Fibroblast of the conjunctiva (primary cell): ENCODE results near the gene PRKCE.
A peak's percentile ranks its signal among the peaks of the same experiment; 100 is the strongest.
"Not testable (repeated sequence)": the region's sequence is repeated elsewhere in the genome, so short reads cannot be mapped to it uniquely, and the experiment has no call there.

Experiments
- DNase-seq: peaks from one replicate; pipeline ENCODE4 v3.0.0-alpha.2; 2010; ENCODE audit warnings: low read depth

PRKCE gene

DNA sequence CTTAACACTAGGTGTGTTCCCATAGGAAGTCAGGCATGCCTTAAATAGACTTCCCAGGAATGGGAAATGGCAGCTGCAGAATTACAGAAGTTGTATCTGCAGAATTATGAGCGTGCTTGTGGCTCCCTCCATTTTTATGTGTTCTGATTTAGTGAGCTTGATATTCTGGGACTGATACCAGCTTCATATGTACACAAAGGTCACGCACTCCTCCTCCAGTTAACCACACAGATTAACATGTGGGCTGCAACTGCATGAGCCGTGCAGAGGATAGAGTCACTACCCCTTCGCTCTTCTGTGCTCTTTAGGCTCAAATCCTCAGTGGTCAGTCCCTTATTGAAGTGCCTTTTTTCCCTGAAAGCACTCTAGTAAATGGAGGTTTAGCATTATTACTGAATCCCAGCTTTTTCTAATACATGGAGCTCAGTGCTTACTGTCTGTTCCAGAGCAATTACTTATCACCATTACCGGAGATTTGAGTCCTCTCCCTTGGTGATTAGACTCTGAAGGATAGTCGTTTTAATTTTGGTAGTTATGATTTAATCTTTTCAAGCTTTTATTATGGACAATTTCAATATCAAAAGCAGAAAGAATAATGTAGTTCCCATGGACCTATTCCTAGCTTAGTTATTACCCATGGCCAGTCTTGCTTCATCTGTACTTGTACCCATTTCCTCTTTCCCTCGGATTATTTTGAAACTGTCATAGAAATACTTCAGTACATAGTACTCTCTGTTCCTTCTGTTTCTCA lies 238.3 kb downstream of the PRKCE start:
- no peak for DNase-seq

- not testable (repeated sequence) for DNase-seq
These were observed 238.8 kb downstream of the PRKCE start for GRCh38 chr2:45890371-45890646.

GRCh38 chr2:45890819-45891218 lies 239.3 kb downstream of the PRKCE start:
- DNase-seq, result no peak

DNA sequence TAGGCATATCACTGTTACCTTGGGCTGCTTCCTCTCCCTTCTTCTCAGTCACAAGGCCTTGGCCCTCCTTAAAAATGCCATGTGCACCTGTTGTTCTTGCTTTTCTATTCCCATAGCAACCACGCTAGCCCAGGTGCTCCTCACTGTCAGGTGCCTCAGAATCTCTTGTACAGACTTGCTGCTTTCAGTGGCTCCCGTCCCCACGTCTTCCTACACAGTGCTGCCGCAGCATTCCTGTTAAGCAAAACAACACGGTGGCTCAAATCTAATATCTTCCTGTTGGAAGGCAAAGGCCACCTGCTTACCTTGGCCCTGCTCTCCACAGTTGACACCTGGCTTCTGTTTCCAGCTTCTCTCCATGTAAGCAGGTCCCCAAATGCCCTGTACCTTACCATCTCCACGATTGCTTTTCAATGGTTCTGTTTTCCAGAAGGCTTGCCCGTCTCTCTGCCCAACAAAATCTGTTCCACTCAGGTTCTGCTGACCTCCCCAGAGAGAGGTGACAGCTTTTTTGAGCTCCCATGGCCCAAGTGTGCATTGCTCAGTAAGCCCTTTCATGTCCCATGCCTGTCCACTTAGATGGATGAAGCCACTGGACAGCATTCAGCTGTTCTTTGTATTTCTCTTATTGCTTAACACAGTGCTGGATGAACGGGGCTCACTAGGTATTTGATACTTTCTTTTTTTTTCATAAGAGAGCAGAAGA lies 240.4 kb downstream of the PRKCE start:
- DNase-seq, result no peak

GRCh38 chr2:45892425-45892745 lies 240.9 kb downstream of the PRKCE start:
- DNase-seq, result no peak

GRCh38 chr2:45892757-45893156 lies 241.3 kb downstream of the PRKCE start:
- DNase-seq, result no peak

GRCh38 chr2:45894211-45894610 lies 242.7 kb downstream of the PRKCE start:
- no peak for DNase-seq

- DNase-seq, result peak; percentile 49
These were observed 243.9 kb downstream of the PRKCE start for GRCh38 chr2:45895241-45895861.

DNA sequence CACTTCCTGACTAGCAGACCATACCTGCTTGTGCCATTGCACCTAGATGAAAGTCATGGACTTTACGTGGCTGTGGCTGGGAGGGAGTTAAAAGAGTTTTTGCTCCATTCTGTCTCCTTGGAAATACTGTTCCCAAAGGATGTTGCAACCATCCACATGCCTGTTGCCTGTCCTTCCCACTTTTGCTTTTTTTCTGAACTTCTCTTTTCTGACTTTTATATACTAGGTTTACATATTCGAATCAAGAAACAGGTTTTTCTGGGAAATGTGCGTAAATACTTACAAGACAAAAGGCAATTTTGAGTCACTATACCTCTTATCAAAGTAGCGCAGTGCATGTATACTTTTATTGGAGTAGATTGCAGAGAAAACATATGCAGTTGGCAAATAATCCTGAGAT lies 244.8 kb downstream of the PRKCE start:
- no peak for DNase-seq

DNA sequence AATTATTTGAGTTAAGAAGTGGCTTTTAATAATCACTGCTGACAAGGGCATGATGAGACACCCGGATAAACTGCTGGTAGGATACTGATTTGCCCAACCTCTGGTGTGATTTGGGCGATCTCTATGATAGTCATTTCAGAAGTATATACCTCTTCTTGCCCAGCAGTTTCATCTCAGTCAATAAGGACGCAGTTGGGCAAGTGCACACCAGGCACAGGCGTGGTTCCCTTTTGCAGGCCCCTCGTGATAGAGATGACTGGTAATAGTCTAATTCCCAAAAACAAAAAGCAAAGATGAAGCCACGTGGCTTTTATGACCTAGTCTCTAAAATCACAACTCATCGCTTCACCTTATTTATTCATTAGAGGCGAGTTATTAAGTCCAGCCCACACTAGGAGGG lies 246.4 kb downstream of the PRKCE start:
- no peak for DNase-seq

- no peak for DNase-seq
These were observed 247.3 kb downstream of the PRKCE start for GRCh38 chr2:45898819-45899218.

- no peak for DNase-seq
These were observed 248.5 kb downstream of the PRKCE start for GRCh38 chr2:45899926-45900325.

GRCh38 chr2:45901468-45902032 lies 250.1 kb downstream of the PRKCE start:
- no peak for DNase-seq

GRCh38 chr2:45902380-45902779 lies 250.9 kb downstream of the PRKCE start:
- DNase-seq, result no peak

GRCh38 chr2:45902781-45903375 lies 251.4 kb downstream of the PRKCE start:
- no peak for DNase-seq

DNA sequence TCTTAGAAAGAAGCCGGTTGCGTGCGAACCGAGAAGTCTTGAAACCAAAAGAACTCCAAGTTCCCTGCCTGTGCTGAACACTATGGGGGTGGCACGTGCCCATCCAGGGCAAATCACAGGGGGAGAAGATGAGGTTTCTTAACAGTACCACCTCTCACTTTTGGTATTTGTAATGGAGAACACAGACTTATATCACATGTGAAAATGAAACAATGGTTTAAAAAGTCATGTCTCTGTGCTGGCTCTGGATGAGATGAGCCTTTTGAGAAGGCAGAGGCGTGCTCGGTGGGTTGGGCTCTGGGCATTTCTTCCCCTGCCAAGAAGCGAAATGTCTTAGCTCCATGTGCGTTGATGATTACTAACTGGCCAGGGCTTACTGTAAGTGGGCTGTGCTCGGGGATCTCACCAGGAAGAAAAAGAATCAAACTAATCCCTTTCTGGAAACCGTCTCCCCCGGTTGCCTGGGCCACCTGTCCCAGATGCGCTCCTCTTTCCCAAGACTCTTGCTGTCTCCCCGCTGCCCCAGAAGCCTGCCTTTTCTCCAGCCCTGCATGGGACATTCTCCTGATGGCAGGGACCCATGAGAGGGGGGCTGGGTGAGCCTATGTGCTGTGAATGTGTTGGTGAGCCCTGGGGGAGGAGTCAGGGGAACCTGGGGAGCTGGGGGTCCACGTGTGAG lies 252.9 kb downstream of the PRKCE start:
- peak; percentile 35 for DNase-seq

DNA sequence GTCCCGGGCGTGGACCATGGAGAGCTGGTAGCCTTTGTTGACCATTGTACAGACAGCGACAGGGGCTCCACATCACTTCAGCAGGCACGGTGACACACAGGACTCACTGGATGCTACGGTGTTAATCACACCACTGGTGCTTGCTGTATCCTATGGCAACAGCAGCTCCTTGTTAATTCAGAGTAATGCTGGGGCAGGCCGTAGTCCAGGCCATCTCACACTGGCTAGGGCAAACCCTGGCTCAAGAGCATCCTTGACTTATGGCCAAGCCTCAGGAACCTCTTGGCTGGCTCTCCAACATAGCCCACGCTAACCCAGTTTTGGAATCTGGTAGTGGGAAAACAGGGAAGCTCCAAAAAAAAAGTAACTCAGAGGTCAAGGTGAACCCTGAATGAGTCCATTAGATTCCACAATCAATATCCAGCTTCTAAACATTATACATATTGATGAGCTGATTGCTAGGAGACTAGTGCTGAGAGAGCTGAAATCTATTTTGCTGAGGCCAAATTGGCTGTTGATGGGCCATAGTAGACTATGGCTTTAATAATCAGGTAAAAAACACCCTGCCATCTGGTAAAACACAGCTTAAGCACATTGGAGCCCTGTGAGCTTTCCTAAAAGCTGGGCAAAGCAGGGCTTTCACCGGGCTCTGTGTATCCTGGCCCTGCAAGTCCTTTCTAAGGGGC lies 253.6 kb downstream of the PRKCE start:
- no peak for DNase-seq

- no peak for DNase-seq
These were observed 254.1 kb downstream of the PRKCE start for GRCh38 chr2:45905632-45905958.

GRCh38 chr2:45907592-45907991 lies 256.1 kb downstream of the PRKCE start:
- no peak for DNase-seq

- no peak for DNase-seq
These were observed 257.1 kb downstream of the PRKCE start for GRCh38 chr2:45908316-45909170.

GRCh38 chr2:45909171-45909565 lies 257.7 kb downstream of the PRKCE start:
- DNase-seq, result no peak
